ENCODE results near the gene TMEM131. TPM values are rescaled to one million over a fixed set of nuclear protein-coding genes. Genes with fewer than 3 reads are reported as not detected.
"Not testable (repeated sequence)": the region's sequence is repeated elsewhere in the genome, so short reads cannot be mapped to it uniquely, and the experiment has no call there.

TMEM131 gene
- total RNA-seq, 1 experiment from 2014 or later = 21.9 TPM

GRCh38 chr2:98025481-98026037 lies 29.8 kb upstream of the TMEM131 start (continued):
- TF ChIP-seq AFF4 (CRISPR knock-in tag; IDR thresholded peaks at IDR 0.05; ENCODE audit: borderline replicate concordance) (no peak), HMGA2 (CRISPR knock-in tag; IDR thresholded peaks at IDR 0.05) (no peak), ZNF671 (CRISPR knock-in tag; IDR thresholded peaks at IDR 0.05) (no peak), TEAD4 (CRISPR knock-in tag; IDR thresholded peaks at IDR 0.05) (no peak), AR (CRISPR knock-in tag; IDR thresholded peaks at IDR 0.05) (no peak), CTCF (IDR thresholded peaks at IDR 0.05) (no peak), ESRRA (CRISPR knock-in tag; IDR thresholded peaks at IDR 0.05; ENCODE audit: borderline replicate concordance) (no peak), KAT7 (CRISPR knock-in tag; IDR thresholded peaks at IDR 0.05; ENCODE audit: borderline replicate concordance) (no peak), HMGXB4 (CRISPR knock-in tag; IDR thresholded peaks at IDR 0.05) (no peak)

- H3K4me3 Mint-ChIP-seq; H3K36me3 Mint-ChIP-seq; CTCF ChIA-PET; H3K27me3 Mint-ChIP-seq (ENCODE audit: low read depth); H3K27ac Mint-ChIP-seq; POLR2A ChIA-PET; ATAC-seq; DNase-seq (ENCODE audit: low spot score); H3K4me1 Mint-ChIP-seq: not testable (repeated sequence)
- H3K9me3 Mint-ChIP-seq = peaks cover 23% of the 10 kb centered on the region
These were observed 26.3 kb upstream of the TMEM131 start for GRCh38 chr2:98022067-98022466.

GRCh38 chr2:98020992-98021713 lies 25.4 kb upstream of the TMEM131 start:
- no peak overlapping the region for H3K27ac Mint-ChIP-seq
- TF ChIP-seq SP1 (CRISPR knock-in tag; conservative IDR thresholded peaks at IDR 0.05) (no peak), GTF2I (CRISPR knock-in tag; conservative IDR thresholded peaks at IDR 0.05) (no peak), ZNF219 (CRISPR knock-in tag; IDR thresholded peaks at IDR 0.05; ENCODE audit: borderline replicate concordance) (no peak), MYBL2 (CRISPR knock-in tag; IDR thresholded peaks at IDR 0.05) (no peak), MLX (CRISPR knock-in tag; IDR thresholded peaks at IDR 0.05) (no peak), TEAD4 (CRISPR knock-in tag; IDR thresholded peaks at IDR 0.05) (no peak)
- ATAC-seq (peak; percentile 48), DNase-seq (ENCODE audit: low spot score) (no peak)
- no peaks in the 10 kb centered on the region for H3K4me1 Mint-ChIP-seq
- ChIA-PET POLR2A (no interaction called here), CTCF (no interaction called here)
- H3K27me3 Mint-ChIP-seq (ENCODE audit: low read depth) = no peaks in the 10 kb centered on the region; the same call in 1 of the 2 replicates
- H3K4me3 Mint-ChIP-seq = no peak overlapping the region
- peaks cover 23% of the 10 kb centered on the region for H3K9me3 Mint-ChIP-seq
- H3K36me3 Mint-ChIP-seq = no peaks in the 10 kb centered on the region; the same call in 1 of the 2 replicates

Measured in WTC11 (cell line).